A549 (cell line): ENCODE data around the gene PGBD5.

Source experiments
- HDAC2 ChIP-seq: fragments of 200-600 bp; sonication (generic); IDR thresholded peaks from 2 replicates; pipeline ENCODE4 v1.6.1; 2016
- HOXB5 ChIP-seq: fragments of 250-450 bp; sonication (Bioruptor Pico); IDR thresholded peaks from 2 replicates; pipeline ENCODE4 v1.5.0; 2020; ENCODE audit warnings: mild to moderate bottlenecking, moderate library complexity
- MAX ChIP-seq: IDR thresholded peaks from 2 replicates; pipeline ENCODE4 v1.6.1; 2012
- MAZ ChIP-seq: fragments of 150-350 bp; IDR thresholded peaks from 2 replicates; pipeline ENCODE4 v1.6.1; 2014; ENCODE audit warnings: antibody characterized with exemption, low read depth, low read length, borderline replicate concordance
- PHF8 ChIP-seq: fragments of 200-600 bp; sonication (generic); IDR thresholded peaks from 2 replicates; pipeline ENCODE4 v1.6.1; 2016; ENCODE audit warnings: low read depth, mild to moderate bottlenecking, antibody characterized with exemption, moderate library complexity, borderline replicate concordance
- POLR2A ChIP-seq: IDR thresholded peaks from 2 replicates; pipeline ENCODE4 v1.6.1; 2012; ENCODE audit warnings: mild to moderate bottlenecking, low read length
- REST ChIP-seq: fragments of 200-600 bp; sonication (generic); IDR thresholded peaks from 2 replicates; pipeline ENCODE4 v1.6.1; 2016; ENCODE audit warnings: antibody characterized with exemption, mild to moderate bottlenecking, moderate library complexity
- RFX5 ChIP-seq: fragments of 450-650 bp; IDR thresholded peaks from 2 replicates; pipeline ENCODE4 v1.7.1; 2014; ENCODE audit warnings: antibody characterized with exemption, mild to moderate bottlenecking, moderate library complexity
- SMC3 ChIP-seq: fragments of >200 bp; sonication (Bioruptor Twin); formaldehyde crosslinking; IDR thresholded peaks from 3 replicates; pipeline ENCODE4 v1.6.1; 2018; ENCODE audit warnings: inconsistent platforms
- SREBF2 ChIP-seq: fragments of 450-650 bp; IDR thresholded peaks from 2 replicates; pipeline ENCODE4 v1.6.1; 2014; ENCODE audit warnings: mild to moderate bottlenecking, moderate library complexity
- USF2 ChIP-seq: fragments of 450-650 bp; IDR thresholded peaks from 2 replicates; pipeline ENCODE4 v1.6.1; 2014; ENCODE audit warnings: antibody characterized with exemption
- TF ChIP-seq, protein P1 (sequence below): fragments of >200 bp; sonication (Bioruptor Twin); formaldehyde crosslinking; IDR thresholded peaks from 3 replicates; pipeline ENCODE4 v1.5.1; 2016

GRCh38 chr1:230408971-230409370 is 17.2 kb downstream of the PGBD5 start:
- TF ChIP-seq USF2: no peak
- TF ChIP-seq, protein P1, sequence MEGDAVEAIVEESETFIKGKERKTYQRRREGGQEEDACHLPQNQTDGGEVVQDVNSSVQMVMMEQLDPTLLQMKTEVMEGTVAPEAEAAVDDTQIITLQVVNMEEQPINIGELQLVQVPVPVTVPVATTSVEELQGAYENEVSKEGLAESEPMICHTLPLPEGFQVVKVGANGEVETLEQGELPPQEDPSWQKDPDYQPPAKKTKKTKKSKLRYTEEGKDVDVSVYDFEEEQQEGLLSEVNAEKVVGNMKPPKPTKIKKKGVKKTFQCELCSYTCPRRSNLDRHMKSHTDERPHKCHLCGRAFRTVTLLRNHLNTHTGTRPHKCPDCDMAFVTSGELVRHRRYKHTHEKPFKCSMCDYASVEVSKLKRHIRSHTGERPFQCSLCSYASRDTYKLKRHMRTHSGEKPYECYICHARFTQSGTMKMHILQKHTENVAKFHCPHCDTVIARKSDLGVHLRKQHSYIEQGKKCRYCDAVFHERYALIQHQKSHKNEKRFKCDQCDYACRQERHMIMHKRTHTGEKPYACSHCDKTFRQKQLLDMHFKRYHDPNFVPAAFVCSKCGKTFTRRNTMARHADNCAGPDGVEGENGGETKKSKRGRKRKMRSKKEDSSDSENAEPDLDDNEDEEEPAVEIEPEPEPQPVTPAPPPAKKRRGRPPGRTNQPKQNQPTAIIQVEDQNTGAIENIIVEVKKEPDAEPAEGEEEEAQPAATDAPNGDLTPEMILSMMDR: no peak
- no peak for TF ChIP-seq REST
- TF ChIP-seq MAX: no peak
- TF ChIP-seq POLR2A: no peak
- TF ChIP-seq MAZ: no peak
- TF ChIP-seq HOXB5 (CRISPR knock-in tag): no peak
- TF ChIP-seq RFX5: no peak
- no peak for TF ChIP-seq SREBF2
- no peak for TF ChIP-seq PHF8
- no peak for TF ChIP-seq HDAC2
- TF ChIP-seq SMC3: no peak
